HG02588 (cell line): Measurements from ENCODE around the gene HJV.
"Not testable (repeated sequence)": the region's sequence is repeated elsewhere in the genome, so short reads cannot be mapped to it uniquely, and the experiment has no call there.

Experiments
- ATAC-seq: cut with Tn5 transposase; IDR thresholded peaks from one replicate; pipeline ENCODE4 v1.9.1; 2021; ENCODE audit warnings: mild to moderate bottlenecking, moderate library complexity; ENCODE audit not compliant: unreplicated experiment

HJV gene

GRCh38 chr1:146021622-146022402 is at the start of gene HJV:
Gene HJV (minus strand): TSS chr1:146021735. CDS start chr1:146020231, 1,504 bp downstream.
- no peak for ATAC-seq

- not testable (repeated sequence) for ATAC-seq
Observed at GRCh38 chr1:146059148-146059547, 37.6 kb upstream of the HJV start.

- ATAC-seq = peak; percentile 79
Observed at GRCh38 chr1:146051852-146052676, 30.5 kb upstream of the HJV start.

GRCh38 chr1:146051452-146051851 is 29.9 kb upstream of the HJV start:
- ATAC-seq = no peak

- ATAC-seq = not testable (repeated sequence)
Observed at GRCh38 chr1:146050652-146050963, 29.1 kb upstream of the HJV start.

- ATAC-seq = not testable (repeated sequence)
Observed at GRCh38 chr1:146049866-146050651, 28.5 kb upstream of the HJV start.

GRCh38 chr1:146049436-146049835 is 27.9 kb upstream of the HJV start:
- ATAC-seq = no peak

GRCh38 chr1:146048514-146049115 is 27.1 kb upstream of the HJV start:
- not testable (repeated sequence) for ATAC-seq

- no peak for ATAC-seq
Observed at GRCh38 chr1:146046664-146047063, 25.1 kb upstream of the HJV start.

- no peak for ATAC-seq
Observed at GRCh38 chr1:146039844-146040194, 18.3 kb upstream of the HJV start.

GRCh38 chr1:146036965-146037646 is 15.6 kb upstream of the HJV start:
- ATAC-seq = no peak

GRCh38 chr1:146036241-146036964 is 14.9 kb upstream of the HJV start:
- ATAC-seq = no peak

GRCh38 chr1:146035048-146035423 is 13.5 kb upstream of the HJV start:
- no peak for ATAC-seq

GRCh38 chr1:146032631-146033219 is 11.2 kb upstream of the HJV start:
- ATAC-seq = no peak

GRCh38 chr1:146031476-146031875 is 9.9 kb upstream of the HJV start:
- ATAC-seq = no peak

GRCh38 chr1:146029117-146029516 is 7.6 kb upstream of the HJV start:
- ATAC-seq = no peak

GRCh38 chr1:146026650-146027049 is 5.1 kb upstream of the HJV start:
- ATAC-seq = not testable (repeated sequence)

- ATAC-seq = not testable (repeated sequence)
Observed at GRCh38 chr1:146025787-146026495, 4.4 kb upstream of the HJV start.
